Measurements from ENCODE around the gene ACP2. TPM values are rescaled to one million over a fixed set of nuclear protein-coding genes. Genes with fewer than 3 reads are reported as not detected.
A peak's percentile ranks its signal among the peaks of the same experiment; 100 is the strongest.

The ACP2 gene
- total RNA-seq, 5 donors from 2014 or later (not counting 1 experiment from before 2014, with no cell fraction given) = 16.2 to 26.8 (median 21.9) TPM

DNA sequence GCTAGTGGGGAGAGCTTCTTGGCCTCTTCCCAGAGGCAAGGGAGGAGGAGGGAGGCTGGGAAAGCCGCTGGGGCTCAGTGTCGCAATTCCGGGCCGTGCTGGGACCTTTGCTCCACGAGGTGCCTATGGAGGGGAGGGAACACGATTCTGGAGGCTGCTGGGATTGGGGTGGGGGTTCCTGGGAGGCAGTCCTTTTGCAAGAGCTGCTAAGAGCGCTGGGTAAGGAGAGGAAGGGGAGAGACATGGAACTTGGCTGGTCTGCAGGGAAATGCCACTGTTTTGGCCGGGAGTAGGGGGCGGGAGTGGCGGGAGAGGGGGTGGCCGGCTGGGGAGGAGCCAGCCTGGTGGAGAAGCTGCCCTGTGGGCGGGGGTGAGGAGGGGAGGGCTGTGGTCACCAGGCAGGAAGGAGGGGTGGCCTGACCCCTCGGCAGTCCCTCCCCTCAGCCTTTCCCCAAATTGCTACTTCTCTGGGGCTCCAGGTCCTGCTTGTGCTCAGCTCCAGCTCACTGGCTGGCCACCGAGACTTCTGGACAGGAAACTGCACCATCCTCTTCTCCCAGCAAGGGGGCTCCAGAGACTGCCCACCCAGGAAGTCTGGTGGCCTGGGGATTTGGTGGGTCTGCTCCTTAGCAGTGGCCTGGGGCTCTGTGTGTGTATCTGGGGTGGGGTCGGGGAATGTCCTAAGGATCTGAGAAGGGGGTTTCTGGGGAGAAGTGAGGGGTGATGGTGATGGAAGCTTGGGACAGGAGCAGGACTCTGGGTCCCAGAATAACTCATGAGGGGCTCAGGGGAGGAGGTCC, 9.1 kb upstream of the ACP2 start, which contains the start of gene NR1H3:
Gene NR1H3, plus strand, starts transcription at position 480 of the 800 bp plus-strand sequence. CDS start 1,221 bp downstream, outside the sequence.
- no peaks in the 10 kb centered on the region for H3K9me3 ChIP-seq
- H3K27me3 ChIP-seq (replicated peaks in 1 of 2; ENCODE audit: control insufficient read depth in 2 of 2, extremely low read depth in 1 of 2, insufficient read depth in 2 of 2, low read length in 1 of 2) = no peaks in the 10 kb centered on the region
- Mint-ChIP-seq H3K4me1 (peaks cover 6 to 11% (median 9%) of the 10 kb centered on the region in 3 donors), H3K4me3 (no peak within 1 kb of the TSS), H3K9me3 (no peaks in the 10 kb centered on the region), H3K27me3 (no peaks in the 10 kb centered on the region), H3K27ac (peak within 1 kb of the TSS in 1 of 2 donors; percentile 34), H3K36me3 (no peaks in the 10 kb centered on the region)
- no peak for ATAC-seq (replicated peaks in 1 of 4)
- DNase-seq = peak in 1 of 35 experiments; percentile 20
- POLR2A ChIA-PET = no interaction called here
- peaks cover 0 to 15% of the 10 kb centered on the region in 2 experiments for H3K4me1 ChIP-seq (ENCODE audit: control insufficient read depth in 1 of 2, extremely low read depth in 1 of 2, insufficient read depth in 2 of 2, low read length in 2 of 2)
- WGBS (ENCODE audit: insufficient coverage) = 66% methylated on average over 8 of the region's 15 CpGs
- CTCF ChIA-PET = interaction anchor here (0.5 to 0.6 kb wide), 2 partner anchors 323 to 348 kb away, joined by 3 read pairs; no protein-coding TSS in a partner anchor
- H3K36me3 ChIP-seq (ENCODE audit: control insufficient read depth in 2 of 2, extremely low read depth in 1 of 2, insufficient read depth in 1 of 2, low read length in 1 of 2) = no peaks in the 10 kb centered on the region
- no peak within 1 kb of the TSS for H3K27ac ChIP-seq (ENCODE audit: low read length)
- no peak within 1 kb of the TSS for H3K4me3 ChIP-seq (ENCODE audit: control insufficient read depth in 1 of 2, extremely low read depth in 1 of 2, low read length in 1 of 2)

DNA sequence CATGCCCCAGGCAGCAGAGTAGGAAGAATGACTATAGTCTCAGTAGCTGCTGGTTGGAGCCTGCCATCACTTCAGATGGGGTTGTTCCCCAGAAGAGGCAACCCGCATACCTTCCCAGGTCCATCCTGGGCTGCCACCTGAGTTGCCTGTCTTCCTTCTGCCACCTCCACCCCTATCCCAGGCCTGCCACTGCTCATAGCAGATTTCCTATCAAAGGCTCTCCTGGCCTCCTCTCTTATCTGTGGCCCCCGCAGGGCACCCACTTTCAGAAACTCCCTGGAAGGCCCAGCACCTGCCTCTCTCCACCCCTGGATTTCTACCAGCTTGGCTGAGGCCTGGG, 8.5 kb upstream of the ACP2 start:
- Mint-ChIP-seq H3K9me3 (no peaks in the 10 kb centered on the region), H3K27ac (no peak overlapping the region), H3K4me1 (peaks cover 6 to 11% (median 9%) of the 10 kb centered on the region in 3 donors), H3K36me3 (no peaks in the 10 kb centered on the region), H3K27me3 (no peaks in the 10 kb centered on the region), H3K4me3 (no peak overlapping the region)
- Histone ChIP-seq H3K36me3 (ENCODE audit: control insufficient read depth in 2 of 2, extremely low read depth in 1 of 2, insufficient read depth in 1 of 2, low read length in 1 of 2) (no peaks in the 10 kb centered on the region), H3K4me3 (ENCODE audit: control insufficient read depth in 1 of 2, extremely low read depth in 1 of 2, low read length in 1 of 2) (no peak overlapping the region), H3K9me3 (no peaks in the 10 kb centered on the region), H3K27me3 (replicated peaks in 1 of 2; ENCODE audit: control insufficient read depth in 2 of 2, extremely low read depth in 1 of 2, insufficient read depth in 2 of 2, low read length in 1 of 2) (no peaks in the 10 kb centered on the region), H3K27ac (ENCODE audit: low read length) (no peak overlapping the region), H3K4me1 (ENCODE audit: control insufficient read depth in 1 of 2, extremely low read depth in 1 of 2, insufficient read depth in 2 of 2, low read length in 2 of 2) (peaks cover 0 to 15% of the 10 kb centered on the region in 2 experiments)
- DNase-seq = no peak
- CTCF ChIA-PET = interaction anchor here in 1 of 2 donors (0.6 kb wide), 1 partner anchor 347 kb away, joined by 3 read pairs; no protein-coding TSS in a partner anchor
- POLR2A ChIA-PET = no interaction called here
- no peak for ATAC-seq (replicated peaks in 1 of 4)
- WGBS (ENCODE audit: insufficient coverage) = 92% methylated on average over 1 of the region's 2 CpGs

DNA sequence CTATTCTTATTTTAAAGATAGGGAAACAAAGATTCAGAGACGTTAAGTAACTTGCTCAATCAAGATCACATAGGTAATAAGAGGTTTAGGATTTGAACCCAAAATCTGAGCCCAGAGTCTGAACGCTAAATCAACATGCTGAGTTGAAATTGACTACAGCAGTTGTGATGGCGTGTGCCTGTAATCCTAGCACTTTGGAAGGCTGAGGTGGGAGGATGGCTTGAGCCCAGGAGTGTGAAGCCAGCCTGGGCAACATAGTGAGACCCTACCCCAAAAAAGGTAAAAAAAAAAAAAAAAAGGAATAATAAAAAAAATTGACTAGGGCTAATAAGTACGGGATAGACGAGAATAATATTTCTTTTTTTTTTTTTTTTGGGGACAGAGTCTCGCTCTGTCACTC, 7.8 kb upstream of the ACP2 start:
- H3K27ac ChIP-seq (ENCODE audit: low read length) = no peak overlapping the region
- ATAC-seq (replicated peaks in 1 of 4) (no peak), DNase-seq (no peak)
- no peaks in the 10 kb centered on the region for H3K27me3 ChIP-seq (replicated peaks in 1 of 2; ENCODE audit: control insufficient read depth in 2 of 2, extremely low read depth in 1 of 2, insufficient read depth in 2 of 2, low read length in 1 of 2)
- CTCF ChIA-PET = no interaction called here
- no peaks in the 10 kb centered on the region for H3K9me3 ChIP-seq
- H3K4me3 ChIP-seq (ENCODE audit: control insufficient read depth in 1 of 2, extremely low read depth in 1 of 2, low read length in 1 of 2) = no peak overlapping the region
- no peaks in the 10 kb centered on the region for H3K9me3 Mint-ChIP-seq
- H3K27me3 Mint-ChIP-seq = no peaks in the 10 kb centered on the region
- H3K4me1 ChIP-seq (ENCODE audit: control insufficient read depth in 1 of 2, extremely low read depth in 1 of 2, insufficient read depth in 2 of 2, low read length in 2 of 2) = peaks cover 0 to 15% of the 10 kb centered on the region in 2 experiments
- H3K27ac Mint-ChIP-seq = no peak overlapping the region
- WGBS (ENCODE audit: insufficient coverage) = 100% methylated on average over 1 of the region's 6 CpGs
- no peaks in the 10 kb centered on the region for H3K36me3 Mint-ChIP-seq
- POLR2A ChIA-PET = no interaction called here
- no peaks in the 10 kb centered on the region for H3K36me3 ChIP-seq (ENCODE audit: control insufficient read depth in 2 of 2, extremely low read depth in 1 of 2, insufficient read depth in 1 of 2, low read length in 1 of 2)
- peaks cover 6 to 11% (median 9%) of the 10 kb centered on the region in 3 donors for H3K4me1 Mint-ChIP-seq
- no peak overlapping the region for H3K4me3 Mint-ChIP-seq

DNA sequence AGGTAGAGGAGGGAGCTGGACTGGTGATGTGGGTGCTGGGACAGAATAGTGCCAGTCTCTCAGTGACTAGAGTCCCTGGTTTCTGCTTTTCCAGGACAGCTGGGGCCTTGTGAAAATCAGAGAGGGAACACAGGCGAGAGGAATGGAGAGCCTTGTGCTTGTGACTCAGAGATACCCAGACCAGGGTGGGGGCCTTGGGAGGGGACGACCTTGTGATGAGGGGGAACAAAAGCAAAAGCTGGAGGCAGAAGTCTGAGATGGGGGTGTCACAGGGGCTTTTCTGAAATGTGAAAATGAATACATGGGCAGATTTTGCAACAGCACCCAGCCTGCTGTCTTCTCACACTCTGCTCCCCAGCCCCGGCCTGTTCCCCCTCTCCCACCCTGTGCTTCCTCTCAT, 5.8 kb upstream of the ACP2 start:
- 94% methylated on average over 2 of the region's 3 CpGs for WGBS (ENCODE audit: insufficient coverage)
- H3K4me3 ChIP-seq (ENCODE audit: control insufficient read depth in 1 of 2, extremely low read depth in 1 of 2, low read length in 1 of 2) = no peak overlapping the region
- no peaks in the 10 kb centered on the region for H3K36me3 ChIP-seq (ENCODE audit: control insufficient read depth in 2 of 2, extremely low read depth in 1 of 2, insufficient read depth in 1 of 2, low read length in 1 of 2)
- H3K36me3 Mint-ChIP-seq = no peaks in the 10 kb centered on the region
- peaks cover 6 to 11% (median 9%) of the 10 kb centered on the region in 3 donors for H3K4me1 Mint-ChIP-seq
- no peaks in the 10 kb centered on the region for H3K27me3 ChIP-seq (replicated peaks in 1 of 2; ENCODE audit: control insufficient read depth in 2 of 2, extremely low read depth in 1 of 2, insufficient read depth in 2 of 2, low read length in 1 of 2)
- ATAC-seq (replicated peaks in 1 of 4) (no peak), DNase-seq (no peak)
- H3K4me3 Mint-ChIP-seq = no peak overlapping the region
- no peaks in the 10 kb centered on the region for H3K27me3 Mint-ChIP-seq
- ChIA-PET POLR2A (no interaction called here), CTCF (no interaction called here)
- peak overlapping the region in 1 of 2 donors; percentile 44 for H3K27ac Mint-ChIP-seq
- peaks cover 2 to 13% of the 10 kb centered on the region in 2 experiments for H3K4me1 ChIP-seq (ENCODE audit: control insufficient read depth in 1 of 2, extremely low read depth in 1 of 2, insufficient read depth in 2 of 2, low read length in 2 of 2)
- H3K27ac ChIP-seq (ENCODE audit: low read length) = no peak overlapping the region
- H3K9me3 Mint-ChIP-seq = no peaks in the 10 kb centered on the region
- H3K9me3 ChIP-seq = no peaks in the 10 kb centered on the region

DNA sequence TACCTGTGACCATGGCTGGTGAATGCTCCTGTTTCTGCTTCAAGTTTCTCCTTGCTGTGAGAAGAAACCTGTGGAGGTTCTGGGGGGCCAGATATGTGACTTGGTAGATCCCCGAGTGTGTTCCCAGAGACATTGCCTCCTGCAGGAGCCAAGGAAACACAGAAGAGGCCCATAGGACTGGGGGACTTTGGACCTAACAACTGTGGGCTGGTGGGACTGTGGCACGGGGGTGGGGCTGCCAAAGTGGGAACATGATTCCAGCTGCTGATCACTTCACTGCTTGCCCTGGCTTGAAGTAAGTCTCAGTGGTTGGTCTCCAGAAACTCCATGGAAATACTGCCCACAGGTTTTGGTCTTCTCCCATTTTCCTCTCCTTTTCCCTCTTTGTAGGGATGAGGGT, 5.0 kb upstream of the ACP2 start:
- no peak overlapping the region for H3K27ac ChIP-seq (ENCODE audit: low read length)
- Mint-ChIP-seq H3K9me3 (no peaks in the 10 kb centered on the region), H3K36me3 (no peaks in the 10 kb centered on the region), H3K27ac (no peak overlapping the region), H3K4me3 (no peak overlapping the region), H3K4me1 (peaks cover 6 to 14% (median 10%) of the 10 kb centered on the region in 3 donors), H3K27me3 (no peaks in the 10 kb centered on the region)
- H3K36me3 ChIP-seq (ENCODE audit: control insufficient read depth in 2 of 2, extremely low read depth in 1 of 2, insufficient read depth in 1 of 2, low read length in 1 of 2) = no peaks in the 10 kb centered on the region
- no peaks in the 10 kb centered on the region for H3K9me3 ChIP-seq
- CTCF ChIA-PET = no interaction called here
- ATAC-seq (replicated peaks in 1 of 4) (no peak), DNase-seq (no peak)
- peaks cover 5 to 15% of the 10 kb centered on the region in 2 experiments for H3K4me1 ChIP-seq (ENCODE audit: control insufficient read depth in 1 of 2, extremely low read depth in 1 of 2, insufficient read depth in 2 of 2, low read length in 2 of 2)
- POLR2A ChIA-PET = no interaction called here
- 94% methylated on average over 2 of the region's 2 CpGs for WGBS (ENCODE audit: insufficient coverage)
- H3K27me3 ChIP-seq (replicated peaks in 1 of 2; ENCODE audit: control insufficient read depth in 2 of 2, extremely low read depth in 1 of 2, insufficient read depth in 2 of 2, low read length in 1 of 2) = no peaks in the 10 kb centered on the region
- H3K4me3 ChIP-seq (ENCODE audit: control insufficient read depth in 1 of 2, extremely low read depth in 1 of 2, low read length in 1 of 2) = no peak overlapping the region

DNA sequence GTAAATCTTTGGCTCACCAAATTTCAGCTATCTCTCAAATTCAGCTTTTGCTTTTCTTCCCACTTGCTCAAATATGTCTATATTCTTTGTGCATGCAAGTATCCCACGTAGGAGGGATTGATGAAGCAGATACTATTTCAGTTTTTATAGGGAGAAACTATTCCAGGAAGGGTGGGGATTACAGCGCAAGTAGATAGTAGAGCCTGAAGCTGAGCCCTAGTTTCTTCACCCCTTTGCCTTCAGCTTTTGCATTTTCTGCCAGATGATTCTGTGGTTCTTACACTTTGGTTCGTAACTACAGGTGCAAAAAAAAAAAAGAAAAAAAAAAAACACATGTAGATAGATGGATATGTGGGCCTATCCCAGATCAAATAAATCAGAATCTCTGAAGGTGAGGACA, 3.1 kb upstream of the ACP2 start:
- Mint-ChIP-seq H3K4me3 (no peak overlapping the region), H3K4me1 (peaks cover 15 to 29% (median 28%) of the 10 kb centered on the region in 3 donors), H3K36me3 (no peaks in the 10 kb centered on the region), H3K27me3 (no peaks in the 10 kb centered on the region), H3K27ac (no peak overlapping the region), H3K9me3 (no peaks in the 10 kb centered on the region)
- no peaks in the 10 kb centered on the region for H3K27me3 ChIP-seq (replicated peaks in 1 of 2; ENCODE audit: control insufficient read depth in 2 of 2, extremely low read depth in 1 of 2, insufficient read depth in 2 of 2, low read length in 1 of 2)
- POLR2A ChIA-PET = interaction anchor here in 1 of 2 donors (0.7 kb wide), 1 partner anchor 330 kb away, joined by 8 read pairs; no protein-coding TSS in a partner anchor
- DNase-seq (no peak), ATAC-seq (replicated peaks in 1 of 4) (no peak)
- no peak overlapping the region for H3K27ac ChIP-seq (ENCODE audit: low read length)
- CTCF ChIA-PET = interaction anchor here in 1 of 2 donors (0.7 kb wide), 1 partner anchor 32 kb away, joined by 6 read pairs; no protein-coding TSS in a partner anchor
- no peaks in the 10 kb centered on the region for H3K36me3 ChIP-seq (ENCODE audit: control insufficient read depth in 2 of 2, extremely low read depth in 1 of 2, insufficient read depth in 1 of 2, low read length in 1 of 2)
- H3K9me3 ChIP-seq = no peaks in the 10 kb centered on the region
- H3K4me1 ChIP-seq (ENCODE audit: control insufficient read depth in 1 of 2, extremely low read depth in 1 of 2, insufficient read depth in 2 of 2, low read length in 2 of 2) = peaks cover 5 to 24% of the 10 kb centered on the region in 2 experiments
- H3K4me3 ChIP-seq (ENCODE audit: control insufficient read depth in 1 of 2, extremely low read depth in 1 of 2, low read length in 1 of 2) = no peak overlapping the region
- WGBS (ENCODE audit: insufficient coverage) = no CpG with 5 or more reads among the region's 3 CpGs

All from T-cell (primary cell).